GM23248 (cell line): ENCODE data around the gene STAT1.

Source experiments
- EZH2 ChIP-seq: fragments of 200-600 bp; sonication (generic); IDR thresholded peaks from 2 replicates; pipeline ENCODE4 v1.6.1; 2018; ENCODE audit warnings: antibody characterized with exemption, mild to moderate bottlenecking; ENCODE audit not compliant: insufficient read depth, poor library complexity, severe bottlenecking
- EZH2phosphoT487 ChIP-seq: fragments of 200-600 bp; sonication (generic); IDR thresholded peaks from 2 replicates; pipeline ENCODE4 v1.6.1; 2018; ENCODE audit warnings: antibody characterized with exemption, moderate library complexity, mild to moderate bottlenecking, low read depth; ENCODE audit not compliant: insufficient read depth

DNA sequence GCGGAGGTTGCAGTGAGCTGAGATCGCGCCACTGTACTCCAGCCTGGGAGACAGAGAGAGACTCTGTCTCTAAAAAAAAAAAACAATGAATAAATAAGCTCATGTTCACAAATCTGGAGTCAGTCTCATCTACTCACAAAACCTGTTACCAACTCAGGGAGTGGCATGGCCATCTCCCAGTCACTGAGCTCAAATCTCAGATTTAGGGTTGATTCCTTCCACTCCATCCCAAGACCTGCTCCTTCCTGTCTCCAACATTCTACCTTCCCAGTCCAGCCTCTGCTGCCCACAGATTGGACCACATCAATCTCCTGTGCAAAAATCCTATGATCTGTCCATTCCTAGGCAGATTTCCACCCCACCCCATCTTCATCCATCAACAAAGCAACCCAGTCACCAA, 1.6 kb downstream of the STAT1 start:
- TF ChIP-seq EZH2 (no peak), EZH2phosphoT487 (no peak)
